IMR-90 (cell line): ENCODE results near the gene TMEM126A. TPM values are rescaled to one million over a fixed set of nuclear protein-coding genes. Genes with fewer than 3 reads are reported as not detected.

Source experiments
- ATAC-seq: fragments of 200-7000 bp; cut with Tn5 transposase; 2 replicates; pipeline ENCODE4 v1.9.1; 2020; ENCODE audit warnings: low read depth, mild to moderate bottlenecking, moderate library complexity
- BruUV-seq: library from RNA; stranded (reverse); fragments of 400-500 nt; replicated peaks from 2 replicates; lab custom pipeline; 2021; lab: Mats Ljungman, UMichigan
- CTCF ChIA-PET: fragments of 300-600 bp; formaldehyde crosslinking; extraction: SDS; loops from one replicate; lab custom pipeline; 2021; ENCODE audit warnings: antibody characterized with exemption; lab: Yijun Ruan, JAX
- POLR2A ChIA-PET: fragments of 300-600 bp; sonication (Branson Sonifier 250); formaldehyde crosslinking; loops from one replicate; lab custom pipeline; 2022; ENCODE audit warnings: antibody characterized with exemption; ENCODE audit not compliant: unreplicated experiment; lab: Charles Lee
- DNase-seq: peaks from one replicate; pipeline ENCODE4 v3.0.0; 2013
- H2AFZ ChIP-seq: replicated peaks from 2 replicates; pipeline ENCODE3; 2013; ENCODE audit warnings: low read length, mild to moderate bottlenecking; ENCODE audit not compliant: poor library complexity
- H2AK5ac ChIP-seq: 2 replicates; pipeline ENCODE4 v1.6.1; 2013; ENCODE audit warnings: low read depth, low read length, inconsistent platforms
- H2AK9ac ChIP-seq: replicated peaks from 2 replicates; pipeline ENCODE3; 2013; ENCODE audit warnings: mild to moderate bottlenecking, low read depth, low read length, moderate library complexity; ENCODE audit not compliant: poor library complexity
- H2BK120ac ChIP-seq: 2 replicates; pipeline ENCODE4 v1.6.1; 2013; ENCODE audit warnings: low read depth, low read length, inconsistent platforms
- H2BK15ac ChIP-seq: 3 replicates; pipeline ENCODE4 v1.6.1; 2013; ENCODE audit warnings: low read depth, low read length, inconsistent platforms
- H2BK20ac ChIP-seq: 2 replicates; pipeline ENCODE4 v1.6.1; 2013; ENCODE audit warnings: low read depth, mild to moderate bottlenecking, inconsistent platforms, low read length, moderate library complexity
- H2BK5ac ChIP-seq: 2 replicates; pipeline ENCODE4 v1.6.1; 2013; ENCODE audit warnings: mild to moderate bottlenecking, low read depth, low read length, inconsistent platforms; ENCODE audit not compliant: poor library complexity, severe bottlenecking
- H3K14ac ChIP-seq: replicated peaks from 2 replicates; pipeline ENCODE4 v1.6.1; 2013; ENCODE audit warnings: low read depth, low read length, inconsistent platforms
- H3K18ac ChIP-seq: 2 replicates; pipeline ENCODE4 v1.6.1; 2013; ENCODE audit warnings: low read depth, low read length, control low read depth
- H3K23ac ChIP-seq: 2 replicates; pipeline ENCODE4 v1.6.1; 2013; ENCODE audit warnings: low read depth, low read length, inconsistent platforms
- H3K27ac ChIP-seq: 2 replicates; pipeline ENCODE4 v1.5.1; 2013; ENCODE audit warnings: mild to moderate bottlenecking, control low read depth, low read length; ENCODE audit not compliant: insufficient read depth
- H3K27me3 ChIP-seq: 2 replicates; pipeline ENCODE4 v1.6.1; 2013; ENCODE audit warnings: low read length; ENCODE audit not compliant: control insufficient read depth, insufficient read depth
- H3K36me3 ChIP-seq: 2 replicates; pipeline ENCODE4 v1.6.1; 2013; ENCODE audit warnings: low read length, mixed read lengths; ENCODE audit not compliant: control insufficient read depth, insufficient read depth
- H3K4ac ChIP-seq: 2 replicates; pipeline ENCODE4 v1.6.1; 2013; ENCODE audit warnings: low read depth, low read length, inconsistent platforms
- H3K4me1 ChIP-seq: 2 replicates; pipeline ENCODE4 v1.6.1; 2013; ENCODE audit warnings: low read length, mixed read lengths; ENCODE audit not compliant: control insufficient read depth, insufficient read depth
- H3K4me2 ChIP-seq: 2 replicates; pipeline ENCODE4 v1.6.1; 2013; ENCODE audit warnings: low read depth, mild to moderate bottlenecking, control low read depth, low read length, moderate library complexity
- H3K4me3 ChIP-seq: 2 replicates; pipeline ENCODE4 v1.5.1; 2013; ENCODE audit warnings: low read depth, mild to moderate bottlenecking, control low read depth, low read length, moderate library complexity; ENCODE audit not compliant: insufficient read depth
- H3K56ac ChIP-seq: 2 replicates; pipeline ENCODE4 v1.6.1; 2013; ENCODE audit warnings: low read length, inconsistent platforms; ENCODE audit not compliant: insufficient read depth; ENCODE audit errors: extremely low read depth
- H3K79me1 ChIP-seq, 2 experiments: 2 replicates each; pipeline ENCODE4 v1.6.1; 2013; ENCODE audit warnings: low read length in 2 of 2, inconsistent platforms in 1 of 2, low read depth in 1 of 2
- H3K9ac ChIP-seq: 2 replicates; pipeline ENCODE4 v1.6.1; 2013; ENCODE audit warnings: low read depth, low read length, control low read depth
- H3K9me1 ChIP-seq: 2 replicates; pipeline ENCODE4 v1.6.1; 2013; ENCODE audit warnings: low read length, inconsistent platforms; ENCODE audit not compliant: insufficient read depth
- H3K9me3 ChIP-seq: 2 replicates; pipeline ENCODE4 v1.6.1; 2013; ENCODE audit warnings: low read length; ENCODE audit not compliant: control insufficient read depth, insufficient read depth
- H4K20me1 ChIP-seq: 2 replicates; pipeline ENCODE4 v1.6.1; 2013; ENCODE audit warnings: low read length, inconsistent platforms; ENCODE audit not compliant: insufficient read depth
- H4K5ac ChIP-seq: 2 replicates; pipeline ENCODE4 v1.6.1; 2013; ENCODE audit warnings: mild to moderate bottlenecking, low read depth, low read length, control low read depth
- H4K8ac ChIP-seq, 2 experiments: 2 replicates each; pipeline ENCODE4 v1.6.1; 2013; ENCODE audit warnings: low read depth in 2 of 2, low read length in 2 of 2, control low read depth in 1 of 2, inconsistent platforms in 1 of 2
- H4K91ac ChIP-seq: 2 replicates; pipeline ENCODE4 v1.6.1; 2013; ENCODE audit warnings: low read depth, low read length, inconsistent platforms; ENCODE audit not compliant: insufficient read depth
- BHLHE40 ChIP-seq: fragments of 150-350 bp; IDR thresholded peaks from 2 replicates; pipeline ENCODE4 v1.6.1; 2016; ENCODE audit warnings: mild to moderate bottlenecking, low read depth, low read length
- CEBPB ChIP-seq: IDR thresholded peaks from 2 replicates; pipeline ENCODE4 v1.6.1; 2012; ENCODE audit warnings: low read depth, low read length, improper control_type of control experiment
- CHD1 ChIP-seq: IDR thresholded peaks from 2 replicates; pipeline ENCODE4 v1.6.1; 2012; ENCODE audit warnings: low read depth, low read length, improper control_type of control experiment
- CTCF ChIP-seq: conservative IDR thresholded peaks from 2 replicates; pipeline ENCODE4 v1.5.1; 2012; ENCODE audit warnings: mild to moderate bottlenecking, low read depth, low read length, improper control_type of control experiment
- ELK1 ChIP-seq: fragments of 150-350 bp; IDR thresholded peaks from 2 replicates; pipeline ENCODE4 v1.6.1; 2016; ENCODE audit warnings: low read depth, mild to moderate bottlenecking, low read length, moderate library complexity, borderline replicate concordance
- FOS ChIP-seq: fragments of 150-350 bp; IDR thresholded peaks from 2 replicates; pipeline ENCODE4 v1.6.1; 2016; ENCODE audit warnings: low read depth, low read length
- MAFK ChIP-seq: IDR thresholded peaks from 2 replicates; pipeline ENCODE4 v1.6.1; 2012; ENCODE audit warnings: low read depth, low read length, improper control_type of control experiment
- MAZ ChIP-seq: IDR thresholded peaks from 2 replicates; pipeline ENCODE4 v1.6.1; 2012; ENCODE audit warnings: low read depth, mild to moderate bottlenecking, low read length, improper control_type of control experiment, moderate library complexity, borderline replicate concordance
- MXI1 ChIP-seq: IDR thresholded peaks from 2 replicates; pipeline ENCODE4 v1.6.1; 2012; ENCODE audit warnings: low read depth, mild to moderate bottlenecking, low read length, moderate library complexity, borderline replicate concordance
- NFE2L2 ChIP-seq: fragments of 150-350 bp; IDR thresholded peaks from 2 replicates; pipeline ENCODE4 v1.6.1; 2016; ENCODE audit warnings: low read depth, mild to moderate bottlenecking, low read length
- RAD21 ChIP-seq: IDR thresholded peaks from 2 replicates; pipeline ENCODE4 v1.6.1; 2012; ENCODE audit warnings: low read length, improper control_type of control experiment
- RCOR1 ChIP-seq: IDR thresholded peaks from 2 replicates; pipeline ENCODE4 v1.6.1; 2012; ENCODE audit warnings: mild to moderate bottlenecking, low read length, improper control_type of control experiment; ENCODE audit not compliant: insufficient replicate concordance
- SMC3 ChIP-seq: fragments of 150-350 bp; IDR thresholded peaks from 2 replicates; pipeline ENCODE4 v1.6.1; 2016; ENCODE audit warnings: low read depth, mild to moderate bottlenecking, antibody characterized with exemption, low read length, moderate library complexity
- WGBS, 2 experiments: methylation state at CpG; one replicate each; pipeline versions ENCODE4 v1.1.5 to v1.1.7; 2013; ENCODE audit warnings: missing lambda C conversion rate in 2 of 2; ENCODE audit not compliant: insufficient read length in 1 of 2; ENCODE audit errors: extremely low coverage in 2 of 2; 5-methylcytosine and 5-hydroxymethylcytosine counted together
- dilution Hi-C: fragments of 300-500 bp; cut with HindIII; formaldehyde crosslinking; loops from one replicate; pipeline ENCODE4 v1.14.3; 2018; ENCODE audit warnings: low sequenced_read_pairs; ENCODE audit not compliant: unreplicated experiment
- in situ Hi-C: fragments of 300-500 bp; cut with MboI; formaldehyde crosslinking; loops from 3 replicates; pipeline ENCODE4 v1.14.3; 2019; ENCODE audit warnings: low sequenced_read_pairs, inconsistent platforms, mixed read lengths
- intact Hi-C: fragments of 100-400 bp; cut with micrococcal nuclease; formaldehyde crosslinking; loops from 2 replicates; pipeline ENCODE4 v1.10.0; 2022
- polyA plus RNA-seq, 3 experiments: library from polyadenylated mRNA; depleted of rRNA; stranded (reverse); fragments of >200 nt; gene quantifications; 2 replicates each; pipeline ENCODE4 v1.2.3, GENCODE V29; 2012; ENCODE audit warnings: low replicate concordance in 1 of 3
- total RNA-seq: library from RNA; depleted of rRNA; stranded (reverse); fragments of >200 nt; gene quantifications from 2 replicates; pipeline ENCODE4 v1.2.3, GENCODE V29; 2012

TMEM126A gene
- total and polyA plus RNA-seq, 2 of the 4 experiments (the other 2 are of a cell fraction): 34.9 to 60.4 TPM

- TF ChIP-seq ELK1 (no peak), MXI1 (no peak)
These were observed 18.0 kb downstream of the TMEM126A start (continued) for GRCh38 chr11:85665733-85666132.

GRCh38 chr11:85666687-85667086 lies 18.9 kb downstream of the TMEM126A start:
- H3K9me3 ChIP-seq: no peaks in the 10 kb centered on the region
- ChIA-PET POLR2A (no interaction called here), CTCF (no interaction called here)
- H3K9me1 ChIP-seq: no peaks in the 10 kb centered on the region
- H3K56ac ChIP-seq: no peak overlapping the region
- no peak overlapping the region for H3K4me3 ChIP-seq
- DNase-seq: no peak
- H4K8ac ChIP-seq: no peak overlapping the region
- H3K9ac ChIP-seq: no peak overlapping the region
- no peak overlapping the region for H2AK5ac ChIP-seq
- no peak overlapping the region for H2BK120ac ChIP-seq
- no TSS peak for BruUV-seq
- no peak overlapping the region for H3K4ac ChIP-seq
- H2AK9ac ChIP-seq: no peak overlapping the region
- H4K91ac ChIP-seq: no peak overlapping the region
- H3K4me2 ChIP-seq: no peak overlapping the region
- peaks cover 4% of the 10 kb centered on the region; the same call in 1 of the 2 replicates for H3K36me3 ChIP-seq
- no peak overlapping the region for H4K5ac ChIP-seq
- H2BK5ac ChIP-seq: no peak overlapping the region
- no peak overlapping the region for H2BK15ac ChIP-seq
- ATAC-seq: no peak
- no peak overlapping the region for H3K14ac ChIP-seq
- peaks cover 26% of the 10 kb centered on the region for H4K20me1 ChIP-seq
- no peak overlapping the region for H2AFZ ChIP-seq
- no peaks in the 10 kb centered on the region; the same call in 1 of the 2 replicates for H3K4me1 ChIP-seq
- no peak overlapping the region for H3K18ac ChIP-seq
- H3K79me1 ChIP-seq: peaks cover 0 to 11% of the 10 kb centered on the region in 2 experiments; a peak in 1 of 4 replicates
- H3K23ac ChIP-seq: no peak overlapping the region
- no peak overlapping the region for H3K27ac ChIP-seq
- H2BK20ac ChIP-seq: no peak overlapping the region
- intact Hi-C loops: no loop called here
- in situ Hi-C loops: no loop called here
- no peaks in the 10 kb centered on the region for H3K27me3 ChIP-seq
- dilution Hi-C loops: no loop called here
- no CpG with 5 or more reads among the region's 3 CpGs for WGBS, 2 experiments
- TF ChIP-seq CEBPB: no peak
- TF ChIP-seq MAZ: no peak
- no peak for TF ChIP-seq SMC3
- no peak for TF ChIP-seq CTCF
- no peak for TF ChIP-seq ELK1
- TF ChIP-seq RCOR1: no peak
- no peak for TF ChIP-seq MAFK
- no peak for TF ChIP-seq FOS
- no peak for TF ChIP-seq MXI1
- TF ChIP-seq NFE2L2: no peak
- no peak for TF ChIP-seq CHD1
- no peak for TF ChIP-seq RAD21
- TF ChIP-seq BHLHE40: no peak
